ENCODE measurements around the gene GGACT.

Gene GGACT

DNA sequence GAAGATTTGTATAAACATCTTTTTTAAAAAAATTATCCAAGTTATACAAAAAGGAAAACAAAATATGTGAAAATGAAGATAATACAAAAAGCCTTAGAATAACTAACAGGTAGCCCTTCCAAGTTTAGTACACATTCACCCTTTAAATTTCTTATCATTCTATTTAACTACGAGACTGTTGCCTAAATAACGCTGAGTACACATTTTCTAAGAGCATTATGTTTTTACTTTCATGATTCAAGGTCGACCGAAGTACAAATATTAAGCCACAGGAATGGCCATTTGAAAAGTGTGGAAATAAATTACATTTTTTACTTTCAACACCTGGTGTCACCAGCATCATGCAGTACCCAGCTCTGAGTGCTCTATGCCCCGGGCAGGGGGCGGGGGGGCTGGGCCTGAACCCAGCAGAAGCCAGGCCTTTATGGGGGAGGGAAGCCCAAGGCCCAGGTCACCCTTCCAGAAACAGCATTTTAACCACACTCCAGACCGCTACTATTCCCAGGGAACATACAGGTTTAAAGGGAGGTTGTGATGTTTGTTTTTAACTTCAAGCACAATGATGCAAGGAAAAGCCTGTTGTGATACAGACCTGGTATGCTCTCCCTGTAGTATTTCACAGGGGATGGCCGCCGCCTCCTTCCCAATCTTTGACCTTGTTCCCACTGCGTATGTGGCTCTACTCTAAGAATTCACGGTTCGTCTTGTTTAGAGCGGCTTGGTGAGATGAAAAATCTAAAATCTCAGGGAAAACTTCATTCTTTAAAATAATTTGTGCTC is 24.0 kb downstream of the GGACT start:
- POLR2A ChIA-PET = no interaction called here
- no peak overlapping the region for H3K27ac ChIP-seq (ENCODE audit: extremely low read depth, low read depth, low read length)
- CTCF ChIA-PET = interaction anchor here (2.1 kb wide), 1 partner anchor 8 kb away, joined by 5 read pairs; no protein-coding TSS in a partner anchor

GRCh38 chr13:100563779-100564178 is 24.8 kb downstream of the GGACT start:
- Histone ChIP-seq H3K4me3 (ENCODE audit: low read depth, low read length) (no peak overlapping the region), H3K4me1 (ENCODE audit: control insufficient read depth, insufficient read depth, low read length) (no peaks in the 10 kb centered on the region), H3K27ac (ENCODE audit: extremely low read depth, low read depth, low read length) (no peak overlapping the region), H3K9me3 (ENCODE audit: control insufficient read depth, insufficient read depth, low read depth, low read length) (no peaks in the 10 kb centered on the region), H3K36me3 (ENCODE audit: control insufficient read depth in 2 of 2, insufficient read depth in 1 of 2, low read length in 2 of 2) (no peaks in the 10 kb centered on the region)
- ChIA-PET POLR2A (no interaction called here), CTCF (interaction anchor here (2.1 kb wide), 1 partner anchor 9 kb away, joined by 5 read pairs; no protein-coding TSS in a partner anchor)
- TF ChIP-seq ZNF521 (tag by site-specific recombination; IDR thresholded peaks at IDR 0.05) = no peak
- TF ChIP-seq REPIN1 (tag by site-specific recombination; IDR thresholded peaks at IDR 0.05; ENCODE audit: low read depth) = no peak

More for the DNA sequence above, 24.0 kb downstream of the GGACT start:
- Histone ChIP-seq H3K36me3 (ENCODE audit: control insufficient read depth in 2 of 2, insufficient read depth in 1 of 2, low read length in 2 of 2) (no peaks in the 10 kb centered on the region), H3K9me3 (ENCODE audit: control insufficient read depth, insufficient read depth, low read depth, low read length) (no peaks in the 10 kb centered on the region), H3K4me3 (ENCODE audit: low read depth, low read length) (no peak overlapping the region), H3K4me1 (ENCODE audit: control insufficient read depth, insufficient read depth, low read length) (no peaks in the 10 kb centered on the region)
- TF ChIP-seq ZNF549 (tag by site-specific recombination; IDR thresholded peaks at IDR 0.05) (no peak), ZNF571 (tag by site-specific recombination; IDR thresholded peaks at IDR 0.05) (no peak), ZNF664 (tag by site-specific recombination; IDR thresholded peaks at IDR 0.05) (no peak), ZNF416 (tag by site-specific recombination; IDR thresholded peaks at IDR 0.05) (no peak), BCL11A (tag by site-specific recombination; IDR thresholded peaks at IDR 0.05; ENCODE audit: low read depth) (no peak), ZNF394 (tag by site-specific recombination; IDR thresholded peaks at IDR 0.05; ENCODE audit: borderline replicate concordance) (no peak)

GRCh38 chr13:100561599-100562204 is 26.9 kb downstream of the GGACT start:
- no peaks in the 10 kb centered on the region for H3K4me1 ChIP-seq (ENCODE audit: control insufficient read depth, insufficient read depth, low read length)
- CTCF ChIA-PET = interaction anchor here (3.1 kb wide), 1 partner anchor 12 kb away, joined by 13 read pairs; no protein-coding TSS in a partner anchor
- TF ChIP-seq ZSCAN30 (tag by site-specific recombination; IDR thresholded peaks at IDR 0.05) (no peak), ZNF10 (tag by site-specific recombination; IDR thresholded peaks at IDR 0.05) (no peak), ZNF311 (tag by site-specific recombination; IDR thresholded peaks at IDR 0.05; ENCODE audit: borderline replicate concordance) (no peak)
- TF ChIP-seq, protein P1, sequence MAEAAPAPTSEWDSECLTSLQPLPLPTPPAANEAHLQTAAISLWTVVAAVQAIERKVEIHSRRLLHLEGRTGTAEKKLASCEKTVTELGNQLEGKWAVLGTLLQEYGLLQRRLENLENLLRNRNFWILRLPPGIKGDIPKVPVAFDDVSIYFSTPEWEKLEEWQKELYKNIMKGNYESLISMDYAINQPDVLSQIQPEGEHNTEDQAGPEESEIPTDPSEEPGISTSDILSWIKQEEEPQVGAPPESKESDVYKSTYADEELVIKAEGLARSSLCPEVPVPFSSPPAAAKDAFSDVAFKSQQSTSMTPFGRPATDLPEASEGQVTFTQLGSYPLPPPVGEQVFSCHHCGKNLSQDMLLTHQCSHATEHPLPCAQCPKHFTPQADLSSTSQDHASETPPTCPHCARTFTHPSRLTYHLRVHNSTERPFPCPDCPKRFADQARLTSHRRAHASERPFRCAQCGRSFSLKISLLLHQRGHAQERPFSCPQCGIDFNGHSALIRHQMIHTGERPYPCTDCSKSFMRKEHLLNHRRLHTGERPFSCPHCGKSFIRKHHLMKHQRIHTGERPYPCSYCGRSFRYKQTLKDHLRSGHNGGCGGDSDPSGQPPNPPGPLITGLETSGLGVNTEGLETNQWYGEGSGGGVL (tag by site-specific recombination; IDR thresholded peaks at IDR 0.05) = no peak
- H3K4me3 ChIP-seq (ENCODE audit: low read depth, low read length) = no peak overlapping the region
- H3K27ac ChIP-seq (ENCODE audit: extremely low read depth, low read depth, low read length) = no peak overlapping the region
- POLR2A ChIA-PET = no interaction called here
- H3K36me3 ChIP-seq (ENCODE audit: control insufficient read depth in 2 of 2, insufficient read depth in 1 of 2, low read length in 2 of 2) = no peaks in the 10 kb centered on the region
- H3K9me3 ChIP-seq (ENCODE audit: control insufficient read depth, insufficient read depth, low read depth, low read length) = no peaks in the 10 kb centered on the region

GRCh38 chr13:100561158-100561499 is 27.5 kb downstream of the GGACT start:
- Histone ChIP-seq H3K27ac (ENCODE audit: extremely low read depth, low read depth, low read length) (no peak overlapping the region), H3K36me3 (ENCODE audit: control insufficient read depth in 2 of 2, insufficient read depth in 1 of 2, low read length in 2 of 2) (no peaks in the 10 kb centered on the region), H3K4me3 (ENCODE audit: low read depth, low read length) (no peak overlapping the region), H3K9me3 (ENCODE audit: control insufficient read depth, insufficient read depth, low read depth, low read length) (no peaks in the 10 kb centered on the region), H3K4me1 (ENCODE audit: control insufficient read depth, insufficient read depth, low read length) (no peaks in the 10 kb centered on the region)
- ChIA-PET CTCF (interaction anchor here (3.1 kb wide), 1 partner anchor 12 kb away, joined by 13 read pairs; no protein-coding TSS in a partner anchor), POLR2A (no interaction called here)
- TF ChIP-seq, protein P2, sequence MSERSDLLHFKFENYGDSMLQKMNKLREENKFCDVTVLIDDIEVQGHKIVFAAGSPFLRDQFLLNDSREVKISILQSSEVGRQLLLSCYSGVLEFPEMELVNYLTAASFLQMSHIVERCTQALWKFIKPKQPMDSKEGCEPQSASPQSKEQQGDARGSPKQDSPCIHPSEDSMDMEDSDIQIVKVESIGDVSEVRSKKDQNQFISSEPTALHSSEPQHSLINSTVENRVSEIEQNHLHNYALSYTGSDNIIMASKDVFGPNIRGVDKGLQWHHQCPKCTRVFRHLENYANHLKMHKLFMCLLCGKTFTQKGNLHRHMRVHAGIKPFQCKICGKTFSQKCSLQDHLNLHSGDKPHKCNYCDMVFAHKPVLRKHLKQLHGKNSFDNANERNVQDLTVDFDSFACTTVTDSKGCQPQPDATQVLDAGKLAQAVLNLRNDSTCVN (tag by site-specific recombination; optimal IDR thresholded peaks at IDR 0.05) = no peak
- no peak for TF ChIP-seq ZNF677 (tag by site-specific recombination; IDR thresholded peaks at IDR 0.05)
- TF ChIP-seq ZNF843 (tag by site-specific recombination; IDR thresholded peaks at IDR 0.05) = no peak
- no peak for TF ChIP-seq ZNF76 (tag by site-specific recombination; IDR thresholded peaks at IDR 0.05; ENCODE audit: borderline replicate concordance, low read depth)
- TF ChIP-seq TSHZ1 (tag by site-specific recombination; IDR thresholded peaks at IDR 0.05; ENCODE audit: borderline replicate concordance) = no peak
- no peak for TF ChIP-seq ZNF175 (tag by site-specific recombination; IDR thresholded peaks at IDR 0.05)
- TF ChIP-seq, protein P3, sequence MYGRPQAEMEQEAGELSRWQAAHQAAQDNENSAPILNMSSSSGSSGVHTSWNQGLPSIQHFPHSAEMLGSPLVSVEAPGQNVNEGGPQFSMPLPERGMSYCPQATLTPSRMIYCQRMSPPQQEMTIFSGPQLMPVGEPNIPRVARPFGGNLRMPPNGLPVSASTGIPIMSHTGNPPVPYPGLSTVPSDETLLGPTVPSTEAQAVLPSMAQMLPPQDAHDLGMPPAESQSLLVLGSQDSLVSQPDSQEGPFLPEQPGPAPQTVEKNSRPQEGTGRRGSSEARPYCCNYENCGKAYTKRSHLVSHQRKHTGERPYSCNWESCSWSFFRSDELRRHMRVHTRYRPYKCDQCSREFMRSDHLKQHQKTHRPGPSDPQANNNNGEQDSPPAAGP (tag by site-specific recombination; IDR thresholded peaks at IDR 0.05) = no peak
